ENCODE results near the gene KLF14. TPM values are rescaled to one million over a fixed set of nuclear protein-coding genes. Genes with fewer than 3 reads are reported as not detected.

The KLF14 gene
- total RNA-seq, 4 donors from 2014 or later = 0.27 to 0.83 TPM; not detected in 2

GRCh38 chr7:130741331-130741995 lies 7.5 kb upstream of the KLF14 start:
- TF ChIP-seq POLR2A (IDR thresholded peaks at IDR 0.05) = no peak
- peaks cover 0 to 5% of the 10 kb centered on the region in 2 donors for H3K27me3 ChIP-seq
- no peak overlapping the region for H3K27ac ChIP-seq
- no peak overlapping the region for H3K4me3 ChIP-seq
- no peak for DNase-seq
- no peaks in the 10 kb centered on the region for H3K4me1 ChIP-seq
- intact Hi-C loops (cut with DNase I; ENCODE audit: low total_unique reads) = no loop called here
- no peaks in the 10 kb centered on the region for H3K9me3 ChIP-seq
- no peaks in the 10 kb centered on the region for H3K36me3 ChIP-seq

- TF ChIP-seq, protein P1, sequence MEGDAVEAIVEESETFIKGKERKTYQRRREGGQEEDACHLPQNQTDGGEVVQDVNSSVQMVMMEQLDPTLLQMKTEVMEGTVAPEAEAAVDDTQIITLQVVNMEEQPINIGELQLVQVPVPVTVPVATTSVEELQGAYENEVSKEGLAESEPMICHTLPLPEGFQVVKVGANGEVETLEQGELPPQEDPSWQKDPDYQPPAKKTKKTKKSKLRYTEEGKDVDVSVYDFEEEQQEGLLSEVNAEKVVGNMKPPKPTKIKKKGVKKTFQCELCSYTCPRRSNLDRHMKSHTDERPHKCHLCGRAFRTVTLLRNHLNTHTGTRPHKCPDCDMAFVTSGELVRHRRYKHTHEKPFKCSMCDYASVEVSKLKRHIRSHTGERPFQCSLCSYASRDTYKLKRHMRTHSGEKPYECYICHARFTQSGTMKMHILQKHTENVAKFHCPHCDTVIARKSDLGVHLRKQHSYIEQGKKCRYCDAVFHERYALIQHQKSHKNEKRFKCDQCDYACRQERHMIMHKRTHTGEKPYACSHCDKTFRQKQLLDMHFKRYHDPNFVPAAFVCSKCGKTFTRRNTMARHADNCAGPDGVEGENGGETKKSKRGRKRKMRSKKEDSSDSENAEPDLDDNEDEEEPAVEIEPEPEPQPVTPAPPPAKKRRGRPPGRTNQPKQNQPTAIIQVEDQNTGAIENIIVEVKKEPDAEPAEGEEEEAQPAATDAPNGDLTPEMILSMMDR (IDR thresholded peaks at IDR 0.05) = no peak
- no peak for TF ChIP-seq POLR2A (IDR thresholded peaks at IDR 0.05)
- Histone ChIP-seq H3K4me1 (no peaks in the 10 kb centered on the region), H3K27me3 (peaks cover under 1 to 14% of the 10 kb centered on the region in 2 donors), H3K27ac (no peak overlapping the region), H3K4me3 (no peak overlapping the region), H3K36me3 (no peaks in the 10 kb centered on the region), H3K9me3 (no peaks in the 10 kb centered on the region)
- intact Hi-C loops (cut with DNase I; ENCODE audit: low total_unique reads) = no loop called here
- no peak for DNase-seq
Measured at GRCh38 chr7:130740606-130741005, 6.6 kb upstream of the KLF14 start.

GRCh38 chr7:130736298-130736900 lies 2.4 kb upstream of the KLF14 start:
- intact Hi-C loops (cut with DNase I; ENCODE audit: low total_unique reads) = no loop called here
- Histone ChIP-seq H3K4me1 (no peaks in the 10 kb centered on the region), H3K27me3 (peaks cover 9 to 32% of the 10 kb centered on the region in 2 donors), H3K27ac (no peak overlapping the region), H3K36me3 (no peaks in the 10 kb centered on the region), H3K9me3 (peaks cover 0 to 30% of the 10 kb centered on the region in 2 donors), H3K4me3 (no peak overlapping the region)
- TF ChIP-seq, protein P1 (IDR thresholded peaks at IDR 0.05) = no peak
- TF ChIP-seq POLR2A (IDR thresholded peaks at IDR 0.05) = no peak
- no peak for DNase-seq

DNA sequence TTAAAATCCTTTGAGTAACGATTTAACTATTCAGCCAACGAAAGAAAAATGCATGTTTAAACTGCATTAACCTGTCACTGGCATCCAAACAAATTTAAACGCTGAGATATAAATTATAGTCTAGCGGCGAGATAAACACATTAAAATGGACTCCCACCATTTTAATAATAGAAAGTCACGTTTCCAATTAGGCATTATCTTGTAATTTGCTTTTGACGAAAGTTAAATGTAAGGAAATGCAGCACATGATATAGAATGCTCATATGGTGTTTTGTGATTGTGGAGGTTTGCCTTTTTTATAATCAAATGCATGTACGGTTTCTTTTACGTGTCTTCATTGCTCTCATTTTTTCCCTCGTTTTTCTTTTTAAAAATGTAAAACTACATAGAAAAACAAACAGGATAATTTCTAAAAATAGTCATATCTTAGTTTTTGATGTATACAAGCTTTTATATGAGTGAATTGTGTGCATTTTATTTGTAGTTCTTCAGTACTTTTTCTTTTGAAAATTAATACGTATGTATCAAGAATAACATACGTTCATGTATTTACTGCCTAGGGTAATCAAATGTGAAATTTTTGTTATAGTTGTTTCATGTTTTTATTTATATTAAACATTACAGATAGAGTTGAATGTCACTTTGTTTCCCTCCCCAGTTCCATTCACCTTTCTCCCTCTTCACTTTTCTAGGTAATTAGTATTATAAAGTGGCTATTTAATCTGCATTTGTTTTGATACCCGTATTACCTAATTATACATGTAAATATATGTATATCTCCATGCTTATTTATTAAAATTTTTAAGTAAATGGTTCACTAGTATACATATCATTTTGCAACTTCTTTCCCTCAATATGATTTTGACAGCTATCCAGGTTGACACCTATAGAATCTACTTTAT lies 1.1 kb upstream of the KLF14 start:
- H3K4me1 ChIP-seq = no peaks in the 10 kb centered on the region
- intact Hi-C loops (cut with DNase I; ENCODE audit: low total_unique reads) = no loop called here
- no peak for DNase-seq
- H3K36me3 ChIP-seq = no peaks in the 10 kb centered on the region
- peaks cover 9 to 32% of the 10 kb centered on the region in 2 donors for H3K27me3 ChIP-seq
- H3K9me3 ChIP-seq = peaks cover 0 to 30% of the 10 kb centered on the region in 2 donors
- peak overlapping the region; percentile 6 to 43 for H3K4me3 ChIP-seq
- TF ChIP-seq POLR2A (IDR thresholded peaks at IDR 0.05) = no peak
- TF ChIP-seq, protein P1 (IDR thresholded peaks at IDR 0.05) = no peak
- no peak overlapping the region for H3K27ac ChIP-seq

- peak; percentile 15 to 18 for DNase-seq
- intact Hi-C loops (cut with DNase I; ENCODE audit: low total_unique reads) = no loop called here
- peaks cover 9 to 32% of the 10 kb centered on the region in 2 donors for H3K27me3 ChIP-seq
- no peaks in the 10 kb centered on the region for H3K4me1 ChIP-seq
- no peaks in the 10 kb centered on the region for H3K36me3 ChIP-seq
- H3K27ac ChIP-seq = peak overlapping the region; percentile 15 to 68
- H3K9me3 ChIP-seq = peaks cover 0 to 30% of the 10 kb centered on the region in 2 donors
- H3K4me3 ChIP-seq = peak overlapping the region in 1 of 2 donors; percentile 43
- no peak for TF ChIP-seq POLR2A (IDR thresholded peaks at IDR 0.05)
- TF ChIP-seq, protein P1 (IDR thresholded peaks at IDR 0.05) = peak in 1 of 4 experiments; percentile 9
Measured at GRCh38 chr7:130732980-130733930, 752 bp downstream of the KLF14 start.

All from uterus (tissue), 4 donors.